ENCODE measurements around the gene CLDN34.

The CLDN34 gene

DNA sequence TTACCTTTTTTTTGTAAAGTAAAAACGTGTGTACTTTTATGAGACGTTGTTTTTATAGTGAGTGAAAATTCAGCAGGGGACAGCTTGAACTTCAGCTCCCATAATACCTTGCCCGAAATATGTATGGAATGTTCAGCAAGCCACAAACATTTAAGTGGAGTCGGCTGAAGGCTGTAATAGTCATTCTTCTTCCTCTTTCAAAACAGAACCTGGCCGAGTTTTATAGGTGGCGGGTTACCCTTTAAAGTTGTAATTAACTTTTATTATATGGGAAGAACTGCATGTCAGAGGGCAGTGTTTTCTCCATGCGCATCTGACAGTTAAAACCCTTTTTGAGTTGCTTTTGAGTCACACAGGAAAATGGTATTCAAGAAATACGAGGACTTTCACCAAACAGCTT lies 50.7 kb downstream of the CLDN34 start:
- DNase-seq: no peak

Data from activated CD8-positive, alpha-beta memory T cell treated with anti-CD3 and anti-CD28 coated beads, Interleukin-2, amount 50 U/mL, for 48 hours (primary cell).